Naive thymus-derived CD4-positive, alpha-beta T cell (primary cell): Measurements from ENCODE around the gene FAF1. TPM values are rescaled to one million over a fixed set of nuclear protein-coding genes. Genes with fewer than 3 reads are reported as not detected.

Experiments
- ATAC-seq: fragments of 150-1000 bp; cut with Tn5 transposase; 2 replicates; pipeline ENCODE4 v1.10.0; 2021; ENCODE audit warnings: mild to moderate bottlenecking, moderate library complexity
- CTCF ChIA-PET: fragments of 350-600 bp; sonication (Branson Sonifier 250); formaldehyde crosslinking; loops from one replicate; lab custom pipeline; 2021; ENCODE audit warnings: antibody characterized with exemption; lab: Charles Lee
- POLR2A ChIA-PET: fragments of 350-600 bp; sonication (Branson Sonifier 250); formaldehyde crosslinking; loops from one replicate; lab custom pipeline; 2021; ENCODE audit warnings: antibody characterized with exemption, inconsistent platforms; lab: Charles Lee
- DNase-seq, 9 donors: peaks; one replicate each; pipeline versions ENCODE4 v3.0.0 to v3.0.0-alpha.2; 2020 to 2022; ENCODE audit warnings: mixed read lengths in 1 of 9
- H3K27ac ChIP-seq: one replicate; pipeline ENCODE4 v1.7.0; 2013; ENCODE audit warnings: mild to moderate bottlenecking, low read depth, low read length, moderate library complexity
- H3K27me3 ChIP-seq, 2 donors: one replicate each; pipeline ENCODE4 v1.7.0; 2013; ENCODE audit warnings: low read length in 2 of 2, mild to moderate bottlenecking in 2 of 2, moderate library complexity in 2 of 2; ENCODE audit not compliant: control insufficient read depth in 2 of 2, insufficient read depth in 2 of 2
- H3K36me3 ChIP-seq, 3 experiments: 1 replicate in 2 of 3; 2 replicates in 1 of 3; pipeline ENCODE4 v1.7.0; 2013; ENCODE audit warnings: low read length in 3 of 3, mild to moderate bottlenecking in 3 of 3, moderate library complexity in 1 of 3; ENCODE audit not compliant: insufficient read depth in 3 of 3, control insufficient read depth in 2 of 3
- H3K4me1 ChIP-seq, 2 donors: one replicate each; pipeline ENCODE4 v1.7.0; 2013; ENCODE audit warnings: low read length in 2 of 2, mild to moderate bottlenecking in 2 of 2, moderate library complexity in 1 of 2; ENCODE audit not compliant: control insufficient read depth in 2 of 2, insufficient read depth in 2 of 2
- H3K4me3 ChIP-seq: 2 replicates; pipeline ENCODE4 v1.7.0; 2013; ENCODE audit warnings: mild to moderate bottlenecking, low read length
- H3K9me3 ChIP-seq, 3 experiments: 1 replicate in 2 of 3; 2 replicates in 1 of 3; pipeline ENCODE4 v1.7.0; 2013; ENCODE audit warnings: low read length in 3 of 3; ENCODE audit not compliant: control insufficient read depth in 2 of 3
- H3K27ac Mint-ChIP-seq, 9 donors: one replicate each; pipeline ENCODE4 v1.8.0; 2020 to 2022; ENCODE audit warnings: mixed read lengths in 9 of 9, mild to moderate bottlenecking in 8 of 9, moderate library complexity in 5 of 9, inconsistent platforms in 2 of 9
- H3K27me3 Mint-ChIP-seq, 5 donors: one replicate each; pipeline ENCODE4 v1.8.0; 2021 to 2022; ENCODE audit warnings: mixed read lengths in 5 of 5, mild to moderate bottlenecking in 1 of 5
- H3K36me3 Mint-ChIP-seq, 5 donors: one replicate each; pipeline ENCODE4 v1.8.0; 2020 to 2022; ENCODE audit warnings: mixed read lengths in 5 of 5, mild to moderate bottlenecking in 3 of 5, inconsistent platforms in 1 of 5
- H3K4me1 Mint-ChIP-seq, 7 donors: one replicate each; pipeline ENCODE4 v1.8.0; 2020 to 2022; ENCODE audit warnings: mixed read lengths in 7 of 7, mild to moderate bottlenecking in 3 of 7, inconsistent platforms in 1 of 7
- H3K4me3 Mint-ChIP-seq, 10 donors: one replicate each; pipeline ENCODE4 v1.8.0; 2020 to 2022; ENCODE audit warnings: mild to moderate bottlenecking in 10 of 10, mixed read lengths in 10 of 10, moderate library complexity in 6 of 10, inconsistent platforms in 2 of 10
- H3K9me3 Mint-ChIP-seq, 11 donors: one replicate each; pipeline ENCODE4 v1.8.0; 2020 to 2022; ENCODE audit warnings: mixed read lengths in 11 of 11, mild to moderate bottlenecking in 4 of 11, inconsistent platforms in 1 of 11, moderate library complexity in 1 of 11
- intact Hi-C, 2 donors: fragments of 100-400 bp; cut with micrococcal nuclease; formaldehyde crosslinking; loops; one replicate each; pipeline ENCODE4 v1.15.1; 2023
- polyA plus RNA-seq, 2 donors: library from polyadenylated mRNA; unstranded; fragments of 300-500 nt; fragmentation: Illumina TruSeq; gene quantifications; one replicate each; pipeline ENCODE4 v1.2.3, GENCODE V29; 2021
- total RNA-seq, 6 experiments: library from RNA in 5 of 6; stranded (reverse) in 5 of 6; gene quantifications; 1 replicate in 5 of 6; 2 replicates in 1 of 6; pipeline ENCODE4 v1.2.3 and lab custom pipeline; 2021 to 2026

Gene FAF1
- total and polyA plus RNA-seq, 7 experiments from 2014 or later = 36.9 to 66.6 (median 48.5) TPM

DNA sequence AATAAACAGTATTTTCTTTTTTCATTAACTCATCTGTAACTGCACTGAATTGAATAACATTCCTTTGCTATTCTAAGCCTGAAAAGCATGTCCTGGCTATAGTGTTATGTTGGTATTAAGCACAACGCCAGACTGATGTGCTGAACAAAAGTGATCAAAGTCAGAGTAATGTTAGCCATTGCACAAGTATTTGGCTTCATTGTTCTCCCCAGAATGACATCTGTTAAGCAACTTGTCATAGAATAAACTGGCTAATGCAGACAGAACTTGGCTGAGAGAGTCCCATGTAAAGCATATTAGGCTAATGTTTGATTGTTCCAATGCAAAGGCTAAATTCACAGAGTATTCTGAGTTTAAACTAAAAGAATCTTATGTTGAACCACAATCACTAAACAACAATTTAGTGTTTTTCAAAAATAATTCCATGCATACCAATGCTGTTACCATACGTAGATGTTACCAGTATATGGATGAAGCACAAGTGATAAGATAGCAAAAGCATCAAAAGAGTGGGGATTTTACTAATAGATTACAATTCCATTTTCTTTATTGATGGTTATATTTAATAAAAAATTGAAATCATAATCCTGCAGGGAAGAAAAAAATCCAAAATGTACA, 301.5 kb downstream of the FAF1 start:
- ChIA-PET POLR2A (no interaction called here), CTCF (no interaction called here)
- Histone ChIP-seq H3K4me3 (no peak overlapping the region), H3K27me3 (no peaks in the 10 kb centered on the region), H3K9me3 (no peaks in the 10 kb centered on the region), H3K27ac (no peak overlapping the region), H3K4me1 (no peaks in the 10 kb centered on the region), H3K36me3 (no peaks in the 10 kb centered on the region)
- H3K4me1 Mint-ChIP-seq = peaks cover 0 to 18% (median 7%) of the 10 kb centered on the region in 7 donors
- peaks cover 0 to 11% (median 0%) of the 10 kb centered on the region in 5 donors for H3K36me3 Mint-ChIP-seq
- H3K27me3 Mint-ChIP-seq = no peaks in the 10 kb centered on the region
- DNase-seq (no peak), ATAC-seq (no peak)
- intact Hi-C loops = no loop called here
- peak overlapping the region in 1 of 9 donors; percentile 22 for H3K27ac Mint-ChIP-seq
- no peaks in the 10 kb centered on the region for H3K9me3 Mint-ChIP-seq
- H3K4me3 Mint-ChIP-seq = no peak overlapping the region

DNA sequence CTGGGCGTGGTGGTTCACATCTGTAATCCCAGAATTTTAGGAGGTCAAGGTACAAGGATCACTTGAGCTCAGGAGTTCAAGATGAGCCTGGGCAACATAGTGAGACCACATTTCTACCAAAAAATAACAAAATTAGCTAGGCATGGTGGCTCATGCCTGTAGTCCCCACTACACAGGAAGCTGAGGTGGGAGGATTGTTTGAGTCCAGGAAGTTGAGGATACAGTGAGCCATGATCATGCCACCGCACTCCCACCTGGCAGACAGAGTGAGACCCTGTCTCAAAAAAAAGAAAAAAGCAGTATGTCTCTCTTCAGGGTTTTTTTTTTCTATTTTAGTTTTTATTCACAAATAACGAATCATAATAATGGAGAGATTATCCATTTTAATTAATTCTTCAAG, 303.1 kb downstream of the FAF1 start:
- POLR2A ChIA-PET = no interaction called here
- H3K36me3 Mint-ChIP-seq = peaks cover 0 to 11% (median 0%) of the 10 kb centered on the region in 5 donors
- H3K27me3 Mint-ChIP-seq = no peaks in the 10 kb centered on the region
- Histone ChIP-seq H3K36me3 (no peaks in the 10 kb centered on the region), H3K4me3 (no peak overlapping the region), H3K4me1 (no peaks in the 10 kb centered on the region), H3K27ac (no peak overlapping the region), H3K9me3 (no peaks in the 10 kb centered on the region), H3K27me3 (no peaks in the 10 kb centered on the region)
- CTCF ChIA-PET = no interaction called here
- ATAC-seq = no peak
- H3K9me3 Mint-ChIP-seq = no peaks in the 10 kb centered on the region
- peaks cover 0 to 18% (median 7%) of the 10 kb centered on the region in 7 donors for H3K4me1 Mint-ChIP-seq
- H3K27ac Mint-ChIP-seq = no peak overlapping the region
- intact Hi-C loops = no loop called here
- DNase-seq = no peak
- H3K4me3 Mint-ChIP-seq = no peak overlapping the region

DNA sequence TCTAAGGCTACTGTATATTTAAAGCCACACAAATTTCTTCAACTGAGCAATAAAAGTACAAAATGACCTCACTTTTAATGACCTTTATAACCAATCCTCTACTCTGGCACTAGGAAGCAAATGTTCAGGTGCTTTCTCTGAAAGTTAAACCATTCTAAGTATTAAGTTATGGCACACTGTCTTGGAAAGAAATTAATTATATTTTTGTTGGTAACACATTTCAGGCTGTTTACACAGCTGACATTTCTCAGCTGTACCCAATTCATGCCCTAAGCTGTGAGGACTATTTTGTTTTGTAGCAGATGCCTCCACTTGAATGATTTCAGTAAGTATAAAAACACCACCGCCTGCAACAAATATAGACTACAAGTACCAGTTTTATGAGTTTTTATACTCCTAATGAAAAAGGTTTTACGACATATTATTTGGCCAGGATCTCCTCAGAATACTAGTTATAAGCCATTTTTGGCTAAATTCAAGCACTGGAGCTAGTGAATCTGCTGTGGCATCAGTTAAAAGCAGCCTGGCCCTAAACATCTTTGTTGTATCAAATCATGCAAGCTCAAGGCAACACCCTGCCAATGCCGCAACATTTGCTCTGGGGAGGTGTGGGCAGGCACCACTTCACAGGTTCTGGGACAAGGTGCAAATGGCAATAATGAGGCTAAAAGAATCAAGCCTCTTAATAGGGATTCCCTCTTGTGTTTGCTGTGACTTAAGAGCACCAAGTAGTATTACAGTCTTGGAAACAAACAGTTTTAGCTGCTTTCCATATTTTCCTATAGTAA, 308.4 kb downstream of the FAF1 start:
- ChIA-PET CTCF (no interaction called here), POLR2A (no interaction called here)
- Histone ChIP-seq H3K27ac (no peak overlapping the region), H3K4me3 (no peak overlapping the region), H3K4me1 (no peaks in the 10 kb centered on the region), H3K9me3 (no peaks in the 10 kb centered on the region), H3K27me3 (no peaks in the 10 kb centered on the region), H3K36me3 (no peaks in the 10 kb centered on the region)
- no peaks in the 10 kb centered on the region for H3K9me3 Mint-ChIP-seq
- DNase-seq = no peak
- peaks cover 0 to 30% (median 11%) of the 10 kb centered on the region in 5 donors for H3K36me3 Mint-ChIP-seq
- no peak overlapping the region for H3K27ac Mint-ChIP-seq
- H3K4me1 Mint-ChIP-seq = peaks cover 0 to 4% (median 0%) of the 10 kb centered on the region in 7 donors
- H3K4me3 Mint-ChIP-seq = no peak overlapping the region
- no peaks in the 10 kb centered on the region for H3K27me3 Mint-ChIP-seq
- ATAC-seq = no peak
- intact Hi-C loops = no loop called here

DNA sequence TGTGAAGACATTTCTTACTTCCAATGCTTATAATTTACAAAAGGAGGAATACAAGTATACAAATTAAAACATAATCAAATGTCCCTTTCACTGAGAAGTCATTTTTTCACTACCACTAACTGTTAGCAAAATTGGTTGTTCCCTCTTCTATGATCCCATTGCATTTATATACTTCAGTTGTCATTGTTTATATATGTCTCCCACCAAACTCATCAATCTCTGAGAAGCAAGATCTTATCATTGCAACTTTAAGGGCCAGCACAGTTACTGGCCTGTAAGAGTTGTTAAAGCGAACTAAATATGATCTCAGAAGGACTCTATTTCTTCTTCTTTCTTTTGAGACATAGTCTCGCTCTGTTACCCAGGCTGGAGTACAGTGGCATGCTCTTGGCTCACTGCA, 313.5 kb downstream of the FAF1 start:
- ChIA-PET POLR2A (no interaction called here), CTCF (no interaction called here)
- Mint-ChIP-seq H3K36me3 (peaks cover 2 to 47% (median 32%) of the 10 kb centered on the region in 5 donors), H3K4me3 (no peak overlapping the region), H3K27ac (no peak overlapping the region), H3K27me3 (no peaks in the 10 kb centered on the region), H3K9me3 (no peaks in the 10 kb centered on the region), H3K4me1 (peaks cover 0 to 4% (median 0%) of the 10 kb centered on the region in 7 donors)
- no peak for ATAC-seq
- no peak overlapping the region for H3K27ac ChIP-seq
- no peaks in the 10 kb centered on the region for H3K4me1 ChIP-seq
- intact Hi-C loops = no loop called here
- peaks cover 0 to 8% (median 0%) of the 10 kb centered on the region in 3 experiments for H3K36me3 ChIP-seq
- no peaks in the 10 kb centered on the region for H3K9me3 ChIP-seq
- DNase-seq = no peak
- no peak overlapping the region for H3K4me3 ChIP-seq
- H3K27me3 ChIP-seq = no peaks in the 10 kb centered on the region

DNA sequence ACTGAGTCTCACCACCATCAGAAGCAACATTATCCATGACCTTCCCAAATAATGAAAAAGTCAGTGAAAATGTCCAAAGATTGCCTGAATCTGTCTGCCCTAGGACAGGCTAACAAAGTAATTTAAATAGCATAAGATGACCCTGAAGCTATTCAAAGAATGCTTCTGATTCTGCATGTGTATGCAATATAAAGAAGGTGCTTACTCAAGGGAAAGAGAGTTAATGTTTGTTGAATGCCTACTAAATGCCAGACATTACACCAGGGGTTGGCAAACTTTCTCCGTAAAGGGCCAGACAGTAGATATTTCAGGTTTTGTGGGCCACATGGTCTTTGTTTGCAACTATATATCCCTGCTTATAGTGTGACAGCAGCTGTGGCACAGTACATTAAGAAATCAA, 314.9 kb downstream of the FAF1 start:
- Mint-ChIP-seq H3K27me3 (no peaks in the 10 kb centered on the region), H3K27ac (no peak overlapping the region), H3K4me1 (peaks cover 0 to 4% (median 0%) of the 10 kb centered on the region in 7 donors), H3K36me3 (peaks cover 2 to 47% (median 32%) of the 10 kb centered on the region in 5 donors), H3K4me3 (no peak overlapping the region), H3K9me3 (no peaks in the 10 kb centered on the region)
- Histone ChIP-seq H3K36me3 (peaks cover 0 to 8% (median 0%) of the 10 kb centered on the region in 3 experiments), H3K27ac (no peak overlapping the region), H3K27me3 (no peaks in the 10 kb centered on the region), H3K4me3 (no peak overlapping the region), H3K9me3 (no peaks in the 10 kb centered on the region), H3K4me1 (no peaks in the 10 kb centered on the region)
- intact Hi-C loops = no loop called here
- CTCF ChIA-PET = no interaction called here
- ATAC-seq = no peak
- POLR2A ChIA-PET = interaction anchor here (0.5 to 1.0 kb wide), 2 partner anchors 8 to 68 kb away, joined by 3 read pairs; no protein-coding TSS in a partner anchor
- DNase-seq = no peak

DNA sequence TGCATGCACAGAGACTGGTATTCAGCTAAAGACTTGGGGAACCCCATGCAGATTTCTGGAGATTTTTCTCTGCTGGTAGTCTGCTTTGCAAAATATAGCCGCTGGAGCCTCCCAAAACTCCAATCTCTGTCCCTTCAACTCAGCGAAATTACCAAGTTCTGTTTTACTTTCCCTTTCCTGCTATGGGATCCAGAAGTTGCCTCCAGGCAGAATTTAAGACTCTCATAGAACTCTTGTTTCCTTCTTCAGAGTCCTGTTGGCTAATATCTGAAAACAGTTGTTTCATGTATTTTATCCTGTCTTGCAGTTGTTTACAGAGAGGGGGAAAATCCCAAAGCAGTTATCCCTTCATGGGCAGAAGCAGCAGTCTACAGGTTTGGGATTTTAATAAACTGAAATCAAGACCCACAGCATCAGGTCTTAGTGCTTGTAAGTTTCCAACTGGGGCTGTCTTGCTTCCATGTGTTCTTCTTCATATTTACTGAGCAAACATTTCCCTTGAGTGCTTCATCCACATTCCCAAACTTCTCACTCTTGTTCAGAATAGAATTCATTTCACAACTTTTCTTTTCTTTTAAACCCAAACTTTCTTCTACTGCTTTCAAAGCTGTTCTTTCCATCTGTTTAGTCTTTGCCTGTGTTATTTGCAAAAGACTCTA, 315.5 kb downstream of the FAF1 start:
- Mint-ChIP-seq H3K4me3 (no peak overlapping the region), H3K4me1 (peaks cover 0 to 4% (median 0%) of the 10 kb centered on the region in 7 donors), H3K36me3 (peaks cover 2 to 44% (median 32%) of the 10 kb centered on the region in 5 donors), H3K9me3 (no peaks in the 10 kb centered on the region), H3K27me3 (no peaks in the 10 kb centered on the region), H3K27ac (no peak overlapping the region)
- ATAC-seq (no peak), DNase-seq (no peak)
- Histone ChIP-seq H3K4me3 (no peak overlapping the region), H3K27ac (no peak overlapping the region), H3K4me1 (no peaks in the 10 kb centered on the region), H3K36me3 (peaks cover 0 to 8% (median 0%) of the 10 kb centered on the region in 3 experiments), H3K9me3 (no peaks in the 10 kb centered on the region), H3K27me3 (no peaks in the 10 kb centered on the region)
- ChIA-PET CTCF (interaction anchor here (1.0 kb wide), 1 partner anchor 12 kb away, joined by 3 read pairs; no protein-coding TSS in a partner anchor), POLR2A (no interaction called here)
- intact Hi-C loops = no loop called here
